ENCODE data around the gene COQ7.
A peak's percentile ranks its signal among the peaks of the same experiment; 100 is the strongest.

The COQ7 gene

DNA sequence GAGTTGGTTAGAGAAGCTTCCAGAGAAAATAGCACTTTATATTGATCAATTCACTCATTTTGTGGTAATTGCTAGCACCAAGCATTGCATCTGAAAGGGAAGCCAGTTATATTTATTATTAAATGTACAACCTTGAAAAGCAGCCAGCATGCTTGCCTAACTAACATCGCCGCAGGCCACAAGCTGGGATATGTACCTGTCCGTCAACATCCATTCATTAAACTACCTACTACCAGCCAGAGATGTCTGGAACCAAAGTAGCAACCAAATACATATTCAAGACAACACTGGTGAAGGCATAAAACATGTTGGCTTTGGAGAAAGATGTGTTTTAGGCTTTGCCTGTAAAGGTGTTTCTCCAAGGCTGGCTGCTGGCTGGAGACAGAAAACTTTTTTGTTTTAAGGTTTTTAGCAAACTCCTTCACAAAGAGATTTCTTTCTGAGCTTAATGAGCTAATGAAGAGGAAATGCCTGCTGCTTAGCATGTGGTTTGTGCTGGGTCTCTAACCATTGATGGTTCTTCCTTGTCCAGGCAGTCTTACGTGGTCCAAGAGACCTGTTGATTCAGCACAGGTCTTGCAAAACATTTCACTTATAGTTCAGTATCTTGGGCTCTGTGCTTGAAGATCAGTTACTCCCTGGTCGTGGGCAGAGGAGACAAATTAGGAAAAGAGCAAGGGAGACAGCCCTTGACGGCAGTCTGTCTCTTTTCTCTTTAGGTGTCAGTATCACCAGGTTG lies 49.5 kb downstream of the COQ7 start:
- POLR2A ChIA-PET = interaction anchor here (0.6 kb wide), 1 partner anchor 1502 kb away, joined by 3 read pairs; no protein-coding TSS in a partner anchor
- peak in 1 of 3 donors; percentile 40 for DNase-seq
- H3K4me3 ChIP-seq (ENCODE audit: control insufficient read depth in 1 of 7, extremely low read depth in 1 of 7, insufficient read depth in 4 of 7, low read depth in 2 of 7, low read length in 6 of 7) = peak overlapping the region in 1 of 7 experiments; percentile 17
- H3K9me3 ChIP-seq (ENCODE audit: control extremely low read depth in 1 of 5, control insufficient read depth in 4 of 5, insufficient read depth in 2 of 5, low read depth in 1 of 5, low read length in 4 of 5) = no peaks in the 10 kb centered on the region
- H3K27me3 ChIP-seq (replicated peaks in 2 of 5; ENCODE audit: control insufficient read depth in 4 of 5, insufficient read depth in 5 of 5, low read length in 4 of 5) = no peaks in the 10 kb centered on the region
- H3K4me1 ChIP-seq (ENCODE audit: control extremely low read depth in 1 of 4, control insufficient read depth in 4 of 4, insufficient read depth in 4 of 4, low read length in 3 of 4) = peaks cover 16 to 72% (median 44%) of the 10 kb centered on the region in 4 experiments
- 35% methylated on average over 3 of the region's 6 CpGs for WGBS (ENCODE audit: insufficient coverage)
- CTCF ChIA-PET = interaction anchor here (1.0 to 2.4 kb wide), 3 partner anchors 9 to 273 kb away, joined by 3 to 12 read pairs (median 3); no protein-coding TSS in a partner anchor
- H3K36me3 ChIP-seq (ENCODE audit: control insufficient read depth in 4 of 4, insufficient read depth in 4 of 4, low read length in 3 of 4) = peaks cover 0 to 4% (median under 1%) of the 10 kb centered on the region in 4 experiments
- H3K27ac ChIP-seq (ENCODE audit: insufficient read depth in 1 of 2, low read depth in 1 of 2, low read length in 2 of 2, poor library complexity in 1 of 2, severe bottlenecking in 2 of 2) = no peak overlapping the region

DNA sequence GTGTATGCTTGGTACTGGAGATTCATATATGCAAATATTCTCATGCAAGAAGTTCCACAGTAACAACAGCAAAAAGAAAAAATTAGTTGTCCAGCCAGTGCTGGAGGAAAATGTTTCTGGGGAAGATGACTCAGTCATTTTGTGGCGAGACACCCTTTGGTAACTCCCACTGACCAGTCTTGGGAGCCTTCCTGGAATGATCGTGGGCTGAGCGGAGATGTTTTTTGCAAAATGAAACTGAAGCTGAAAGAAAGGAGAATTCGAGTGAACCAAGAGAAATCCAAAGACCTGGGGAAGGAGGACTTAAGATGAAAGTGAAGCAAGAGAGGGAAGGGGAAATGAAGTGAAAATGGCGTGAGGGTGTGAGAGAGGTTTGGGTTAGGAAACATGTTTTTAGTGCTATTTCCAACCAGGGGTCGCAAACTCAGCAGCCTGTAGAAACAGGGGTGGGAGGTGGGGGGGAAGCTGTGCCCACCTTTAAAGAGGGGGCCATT lies 51.6 kb downstream of the COQ7 start:
- Histone ChIP-seq H3K9me3 (ENCODE audit: control extremely low read depth in 1 of 5, control insufficient read depth in 4 of 5, insufficient read depth in 2 of 5, low read depth in 1 of 5, low read length in 4 of 5) (no peaks in the 10 kb centered on the region), H3K36me3 (ENCODE audit: control insufficient read depth in 4 of 4, insufficient read depth in 4 of 4, low read length in 3 of 4) (peaks cover 0 to 4% (median under 1%) of the 10 kb centered on the region in 4 experiments), H3K27ac (ENCODE audit: insufficient read depth in 1 of 2, low read depth in 1 of 2, low read length in 2 of 2, poor library complexity in 1 of 2, severe bottlenecking in 2 of 2) (peak overlapping the region in 1 of 2 experiments; percentile 80), H3K4me3 (ENCODE audit: control insufficient read depth in 1 of 7, extremely low read depth in 1 of 7, insufficient read depth in 4 of 7, low read depth in 2 of 7, low read length in 6 of 7) (peak overlapping the region in 6 of 7 experiments; percentile 38 to 82 (median 58)), H3K27me3 (replicated peaks in 2 of 5; ENCODE audit: control insufficient read depth in 4 of 5, insufficient read depth in 5 of 5, low read length in 4 of 5) (no peaks in the 10 kb centered on the region), H3K4me1 (ENCODE audit: control extremely low read depth in 1 of 4, control insufficient read depth in 4 of 4, insufficient read depth in 4 of 4, low read length in 3 of 4) (peaks cover 16 to 60% (median 39%) of the 10 kb centered on the region in 4 experiments)
- 12% methylated on average over 6 of the region's 6 CpGs for WGBS (ENCODE audit: insufficient coverage)
- peak; percentile 31 to 57 (median 56) for DNase-seq
- ChIA-PET POLR2A (no interaction called here), CTCF (interaction anchor here (1.1 to 2.4 kb wide), 2 partner anchors 33 to 57 kb away, joined by 4 to 12 read pairs; no protein-coding TSS in a partner anchor)

DNA sequence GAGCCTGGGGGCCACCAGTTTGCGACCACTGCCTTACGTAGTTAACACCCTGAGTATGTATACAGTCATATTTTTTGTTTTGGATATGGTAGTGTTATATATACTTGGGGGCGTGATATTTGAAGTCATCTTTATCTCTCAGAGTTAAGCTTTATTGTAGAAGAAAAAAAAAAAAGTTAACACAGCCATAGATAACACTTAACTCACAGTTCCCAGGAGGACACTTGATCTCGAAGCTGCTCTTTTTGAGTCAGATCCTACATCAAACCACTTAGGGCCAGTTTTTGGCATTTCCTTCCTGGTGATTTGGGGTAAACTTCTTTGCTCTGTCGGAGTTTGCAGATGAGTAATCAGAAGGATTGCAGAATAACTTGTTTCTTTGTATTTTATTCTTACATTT lies 52.1 kb downstream of the COQ7 start:
- Histone ChIP-seq H3K4me3 (ENCODE audit: control insufficient read depth in 1 of 7, extremely low read depth in 1 of 7, insufficient read depth in 4 of 7, low read depth in 2 of 7, low read length in 6 of 7) (peak overlapping the region in 5 of 7 experiments; percentile 22 to 82 (median 62)), H3K4me1 (ENCODE audit: control extremely low read depth in 1 of 4, control insufficient read depth in 4 of 4, insufficient read depth in 4 of 4, low read length in 3 of 4) (peaks cover 16 to 56% (median 37%) of the 10 kb centered on the region in 4 experiments), H3K9me3 (ENCODE audit: control extremely low read depth in 1 of 5, control insufficient read depth in 4 of 5, insufficient read depth in 2 of 5, low read depth in 1 of 5, low read length in 4 of 5) (no peaks in the 10 kb centered on the region), H3K27me3 (replicated peaks in 2 of 5; ENCODE audit: control insufficient read depth in 4 of 5, insufficient read depth in 5 of 5, low read length in 4 of 5) (no peaks in the 10 kb centered on the region), H3K27ac (ENCODE audit: insufficient read depth in 1 of 2, low read depth in 1 of 2, low read length in 2 of 2, poor library complexity in 1 of 2, severe bottlenecking in 2 of 2) (peak overlapping the region in 1 of 2 experiments; percentile 80), H3K36me3 (ENCODE audit: control insufficient read depth in 4 of 4, insufficient read depth in 4 of 4, low read length in 3 of 4) (peaks cover 0 to 4% (median under 1%) of the 10 kb centered on the region in 4 experiments)
- CTCF ChIA-PET = interaction anchor here (0.7 to 1.1 kb wide), 2 partner anchors 32 to 56 kb away, joined by 4 read pairs; no protein-coding TSS in a partner anchor
- DNase-seq = peak in 1 of 3 donors; percentile 32
- WGBS (ENCODE audit: insufficient coverage) = 100% methylated on average over 2 of the region's 5 CpGs
- POLR2A ChIA-PET = no interaction called here

DNA sequence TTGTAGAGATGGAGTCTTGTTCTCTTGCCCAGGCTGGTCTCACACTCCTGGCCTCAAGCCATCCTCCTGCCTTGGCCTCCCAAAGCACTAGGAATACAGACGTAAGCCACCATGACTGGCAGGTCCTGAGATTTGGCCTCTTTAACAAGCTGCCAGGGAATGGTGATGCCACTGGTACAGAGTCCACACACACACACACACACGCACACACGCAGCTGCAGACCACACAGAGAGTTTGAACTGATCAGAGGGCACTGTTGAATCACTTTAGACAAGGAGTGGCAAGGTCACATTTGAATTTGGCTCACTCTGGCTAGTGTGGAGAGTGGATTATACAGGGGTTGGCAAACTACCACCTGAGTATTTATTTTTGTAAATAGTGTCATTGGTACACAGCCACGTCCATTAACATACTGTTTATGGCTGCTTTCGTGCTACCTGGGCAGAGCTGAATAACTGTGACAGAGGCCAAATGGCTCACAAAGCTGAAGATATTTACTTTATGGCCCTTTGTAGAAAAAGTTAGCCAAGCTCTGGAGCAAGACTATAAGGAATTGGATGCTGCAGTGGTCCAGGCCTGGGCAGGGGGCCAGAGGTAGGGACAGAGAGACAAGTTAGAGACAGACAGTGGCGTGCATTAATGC lies 56.2 kb downstream of the COQ7 start:
- no peak for DNase-seq
- Histone ChIP-seq H3K27me3 (replicated peaks in 2 of 5; ENCODE audit: control insufficient read depth in 4 of 5, insufficient read depth in 5 of 5, low read length in 4 of 5) (no peaks in the 10 kb centered on the region), H3K4me1 (ENCODE audit: control extremely low read depth in 1 of 4, control insufficient read depth in 4 of 4, insufficient read depth in 4 of 4, low read length in 3 of 4) (peaks cover 10 to 32% (median 17%) of the 10 kb centered on the region in 4 experiments), H3K4me3 (ENCODE audit: control insufficient read depth in 1 of 7, extremely low read depth in 1 of 7, insufficient read depth in 4 of 7, low read depth in 2 of 7, low read length in 6 of 7) (no peak overlapping the region), H3K9me3 (ENCODE audit: control extremely low read depth in 1 of 5, control insufficient read depth in 4 of 5, insufficient read depth in 2 of 5, low read depth in 1 of 5, low read length in 4 of 5) (peaks cover 0 to 11% (median 5%) of the 10 kb centered on the region in 5 experiments), H3K27ac (ENCODE audit: insufficient read depth in 1 of 2, low read depth in 1 of 2, low read length in 2 of 2, poor library complexity in 1 of 2, severe bottlenecking in 2 of 2) (no peak overlapping the region), H3K36me3 (ENCODE audit: control insufficient read depth in 4 of 4, insufficient read depth in 4 of 4, low read length in 3 of 4) (peaks cover 0 to 4% (median 0%) of the 10 kb centered on the region in 4 experiments)
- POLR2A ChIA-PET = no interaction called here
- WGBS (ENCODE audit: insufficient coverage) = 97% methylated on average over 4 of the region's 6 CpGs
- CTCF ChIA-PET = interaction anchor here (1.9 kb wide), 1 partner anchor 15 kb away, joined by 4 read pairs; no protein-coding TSS in a partner anchor

DNA sequence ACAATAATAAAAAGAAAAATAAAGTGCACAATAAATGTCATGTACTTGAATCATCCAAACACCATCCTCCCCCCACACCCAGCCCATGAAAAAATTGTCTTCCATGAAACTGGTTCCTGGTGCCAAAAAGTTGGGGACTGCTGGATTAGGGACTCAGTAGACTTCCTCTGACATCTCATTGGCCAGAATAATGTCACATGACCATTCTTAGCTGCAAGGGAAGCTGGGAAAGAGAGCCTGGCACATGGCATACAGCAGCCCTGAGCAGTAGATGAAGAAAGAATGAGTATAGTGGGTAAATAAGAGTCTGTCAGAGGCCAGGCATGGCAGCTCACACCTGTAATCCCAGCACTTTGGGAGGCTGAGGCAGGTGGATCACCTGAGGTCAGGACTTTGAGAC lies 58.9 kb downstream of the COQ7 start:
- CTCF ChIA-PET = interaction anchor here (0.6 kb wide), 1 partner anchor 100 kb away, joined by 3 read pairs; no protein-coding TSS in a partner anchor
- peaks cover 0 to 11% (median 5%) of the 10 kb centered on the region in 5 experiments for H3K9me3 ChIP-seq (ENCODE audit: control extremely low read depth in 1 of 5, control insufficient read depth in 4 of 5, insufficient read depth in 2 of 5, low read depth in 1 of 5, low read length in 4 of 5)
- no peak overlapping the region for H3K4me3 ChIP-seq (ENCODE audit: control insufficient read depth in 1 of 7, extremely low read depth in 1 of 7, insufficient read depth in 4 of 7, low read depth in 2 of 7, low read length in 6 of 7)
- DNase-seq = peak in 2 of 3 donors; percentile 31 to 48
- peaks cover 0 to 31% (median 13%) of the 10 kb centered on the region in 4 experiments for H3K4me1 ChIP-seq (ENCODE audit: control extremely low read depth in 1 of 4, control insufficient read depth in 4 of 4, insufficient read depth in 4 of 4, low read length in 3 of 4)
- H3K36me3 ChIP-seq (ENCODE audit: control insufficient read depth in 4 of 4, insufficient read depth in 4 of 4, low read length in 3 of 4) = no peaks in the 10 kb centered on the region
- no peaks in the 10 kb centered on the region for H3K27me3 ChIP-seq (replicated peaks in 2 of 5; ENCODE audit: control insufficient read depth in 4 of 5, insufficient read depth in 5 of 5, low read length in 4 of 5)
- H3K27ac ChIP-seq (ENCODE audit: insufficient read depth in 1 of 2, low read depth in 1 of 2, low read length in 2 of 2, poor library complexity in 1 of 2, severe bottlenecking in 2 of 2) = no peak overlapping the region
- POLR2A ChIA-PET = no interaction called here

DNA sequence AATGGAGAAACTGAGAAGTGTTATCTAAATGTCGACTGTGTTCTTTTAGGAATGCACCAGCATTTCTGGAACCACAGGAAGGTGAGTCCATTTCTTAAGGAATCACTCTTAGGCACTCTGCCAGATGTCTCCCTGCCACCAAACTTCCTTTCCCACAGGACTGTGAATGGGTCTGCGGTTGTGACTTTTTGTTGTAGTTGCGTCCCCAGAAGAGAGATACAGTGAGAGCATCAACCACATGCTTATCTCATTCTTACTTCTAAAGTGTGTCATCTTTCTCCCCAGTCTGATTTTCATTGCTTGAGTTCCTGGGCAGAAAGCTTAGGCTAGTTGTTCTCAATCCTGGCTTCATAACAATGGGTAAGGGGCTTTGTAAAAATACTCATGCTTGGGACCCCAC lies 59.8 kb downstream of the COQ7 start:
- H3K4me1 ChIP-seq (ENCODE audit: control extremely low read depth in 1 of 4, control insufficient read depth in 4 of 4, insufficient read depth in 4 of 4, low read length in 3 of 4) = peaks cover 0 to 34% (median 18%) of the 10 kb centered on the region in 4 experiments

More for the DNA sequence above, 59.8 kb downstream of the COQ7 start:
- POLR2A ChIA-PET = no interaction called here
- H3K36me3 ChIP-seq (ENCODE audit: control insufficient read depth in 4 of 4, insufficient read depth in 4 of 4, low read length in 3 of 4) = no peaks in the 10 kb centered on the region
- peaks cover 0 to 11% (median 5%) of the 10 kb centered on the region in 5 experiments for H3K9me3 ChIP-seq (ENCODE audit: control extremely low read depth in 1 of 5, control insufficient read depth in 4 of 5, insufficient read depth in 2 of 5, low read depth in 1 of 5, low read length in 4 of 5)
- H3K27me3 ChIP-seq (replicated peaks in 2 of 5; ENCODE audit: control insufficient read depth in 4 of 5, insufficient read depth in 5 of 5, low read length in 4 of 5) = no peaks in the 10 kb centered on the region
- WGBS (ENCODE audit: insufficient coverage) = 95% methylated on average over 3 of the region's 3 CpGs
- CTCF ChIA-PET = no interaction called here
- DNase-seq = no peak
- H3K27ac ChIP-seq (ENCODE audit: insufficient read depth in 1 of 2, low read depth in 1 of 2, low read length in 2 of 2, poor library complexity in 1 of 2, severe bottlenecking in 2 of 2) = no peak overlapping the region
- H3K4me3 ChIP-seq (ENCODE audit: control insufficient read depth in 1 of 7, extremely low read depth in 1 of 7, insufficient read depth in 4 of 7, low read depth in 2 of 7, low read length in 6 of 7) = no peak overlapping the region
